ENCODE results near the gene HOXB1. TPM values are rescaled to one million over a fixed set of nuclear protein-coding genes. Genes with fewer than 3 reads are reported as not detected.

Gene HOXB1
- total and polyA plus RNA-seq, 12 donors, result not detected

- H3K27ac ChIP-seq, result peak overlapping the region in 8 of 10 donors; percentile 6 to 64 (median 42)
- H3K4me1 ChIP-seq, result peaks cover 0 to 26% (median 0%) of the 10 kb centered on the region in 9 donors
- ATAC-seq (peak in 1 of 8 donors; percentile 22), DNase-seq (no peak)
- TF ChIP-seq CTCF (IDR thresholded peaks at IDR 0.05), result no peak
- no peaks in the 10 kb centered on the region for H3K9me3 ChIP-seq
- intact Hi-C loops (cut with DNase I), result no loop called here
- WGBS, 2 donors, result 24 to 31% methylated on average over 44 of the region's 44 CpGs
- H3K27me3 ChIP-seq, result peaks cover 0 to 100% (median 97%) of the 10 kb centered on the region in 7 donors
- H3K4me3 ChIP-seq, result peak overlapping the region in 9 of 10 donors; percentile 25 to 54 (median 41)
- peaks cover 0 to 4% (median 0%) of the 10 kb centered on the region in 9 donors for H3K36me3 ChIP-seq
Observed at GRCh38 chr17:48554412-48555257, 23.8 kb upstream of the HOXB1 start.

GRCh38 chr17:48553826-48554225 is 23.0 kb upstream of the HOXB1 start:
- 46 to 57% methylated on average over 1 of the region's 1 CpG for WGBS, 2 donors
- DNase-seq (no peak), ATAC-seq (no peak)
- H3K27ac ChIP-seq, result no peak overlapping the region
- TF ChIP-seq CTCF (IDR thresholded peaks at IDR 0.05), result no peak
- intact Hi-C loops (cut with DNase I), result no loop called here
- peaks cover 0 to 26% (median 0%) of the 10 kb centered on the region in 9 donors for H3K4me1 ChIP-seq
- H3K27me3 ChIP-seq, result peaks cover 0 to 100% (median 97%) of the 10 kb centered on the region in 7 donors
- H3K9me3 ChIP-seq, result no peaks in the 10 kb centered on the region
- H3K36me3 ChIP-seq, result peaks cover 0 to 4% (median 0%) of the 10 kb centered on the region in 9 donors
- H3K4me3 ChIP-seq, result peak overlapping the region in 3 of 10 donors; percentile 41 to 54 (median 44)

GRCh38 chr17:48553190-48553547 is 22.4 kb upstream of the HOXB1 start:
- Histone ChIP-seq H3K4me1 (peaks cover 0 to 26% (median 0%) of the 10 kb centered on the region in 9 donors), H3K27ac (no peak overlapping the region)
- 41 to 44% methylated on average over 5 of the region's 5 CpGs for WGBS, 2 donors

More at GRCh38 chr17:48553190-48553547, 22.4 kb upstream of the HOXB1 start:
- ATAC-seq (no peak), DNase-seq (no peak)
- no peak for TF ChIP-seq CTCF (IDR thresholded peaks at IDR 0.05)
- intact Hi-C loops (cut with DNase I), result no loop called here
- no peak overlapping the region for H3K4me3 ChIP-seq
- H3K27me3 ChIP-seq, result peaks cover 0 to 100% (median 96%) of the 10 kb centered on the region in 7 donors
- no peaks in the 10 kb centered on the region for H3K9me3 ChIP-seq
- H3K36me3 ChIP-seq, result peaks cover 0 to 4% (median 0%) of the 10 kb centered on the region in 9 donors
